ENCODE results near the gene SHC1.

Gene SHC1

GRCh38 chr1:155008015-155008941, 37.7 kb upstream of the SHC1 start:
- no peak for DNase-seq (ENCODE audit: low spot score)

DNA sequence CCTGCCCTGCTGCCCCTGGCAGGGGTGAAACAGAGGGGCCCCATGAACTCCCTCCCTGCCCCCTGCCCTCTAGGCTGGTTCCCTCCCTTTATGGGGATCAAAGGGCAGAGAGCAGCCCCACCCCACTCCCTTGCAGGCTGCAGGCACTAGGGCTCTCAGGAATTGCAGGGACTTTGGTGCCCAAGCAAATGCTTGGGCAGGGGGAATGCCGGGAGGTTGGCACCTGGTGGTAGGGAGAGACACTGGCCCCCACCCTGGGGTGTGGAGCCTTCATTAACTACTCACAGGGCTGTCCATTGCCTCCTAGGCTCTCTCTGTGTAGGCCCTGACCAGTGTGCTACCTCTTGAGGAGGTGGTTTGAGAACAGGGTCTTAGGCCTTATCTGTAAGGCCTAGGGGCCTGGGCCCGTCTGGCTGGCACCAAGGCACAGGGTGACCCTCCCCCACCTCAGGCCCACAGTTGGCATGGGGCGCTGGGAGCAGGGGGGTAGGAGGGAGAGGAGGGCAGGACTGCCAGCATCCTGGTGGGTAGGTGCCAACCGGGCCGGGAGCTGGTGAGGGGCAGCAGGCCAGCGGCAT, 36.8 kb upstream of the SHC1 start:
- DNase-seq (ENCODE audit: low spot score): no peak

DNA sequence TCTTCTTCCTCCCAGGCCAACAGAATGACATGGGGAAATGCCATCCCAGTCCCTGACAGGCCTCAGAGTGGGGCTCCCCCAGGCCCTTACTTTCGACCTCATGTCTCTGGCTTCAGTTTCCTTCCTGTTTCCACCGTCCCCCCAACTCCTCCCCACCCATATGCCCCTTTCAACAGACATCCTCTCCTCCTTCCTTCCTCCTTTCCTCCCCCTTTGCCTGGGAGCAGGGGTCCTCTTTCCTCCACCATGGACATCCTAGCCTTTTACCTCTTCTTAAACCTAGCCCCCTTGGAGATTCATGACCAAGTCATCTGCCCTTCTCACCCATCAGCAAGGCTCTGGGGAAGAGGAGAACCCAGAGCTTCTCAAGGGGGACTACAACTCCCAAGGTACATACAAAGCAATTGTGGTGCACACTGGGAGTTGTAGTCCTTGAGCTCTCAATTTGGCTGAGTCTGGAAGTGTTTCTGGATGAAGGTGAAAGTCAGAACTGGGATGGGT, 36.1 kb upstream of the SHC1 start:
- no peak for DNase-seq (ENCODE audit: low spot score)

GRCh38 chr1:155005076-155006011, 34.8 kb upstream of the SHC1 start:
- no peak for DNase-seq (ENCODE audit: low spot score)

GRCh38 chr1:155004352-155005075, 34.0 kb upstream of the SHC1 start:
- no peak for DNase-seq (ENCODE audit: low spot score)

DNA sequence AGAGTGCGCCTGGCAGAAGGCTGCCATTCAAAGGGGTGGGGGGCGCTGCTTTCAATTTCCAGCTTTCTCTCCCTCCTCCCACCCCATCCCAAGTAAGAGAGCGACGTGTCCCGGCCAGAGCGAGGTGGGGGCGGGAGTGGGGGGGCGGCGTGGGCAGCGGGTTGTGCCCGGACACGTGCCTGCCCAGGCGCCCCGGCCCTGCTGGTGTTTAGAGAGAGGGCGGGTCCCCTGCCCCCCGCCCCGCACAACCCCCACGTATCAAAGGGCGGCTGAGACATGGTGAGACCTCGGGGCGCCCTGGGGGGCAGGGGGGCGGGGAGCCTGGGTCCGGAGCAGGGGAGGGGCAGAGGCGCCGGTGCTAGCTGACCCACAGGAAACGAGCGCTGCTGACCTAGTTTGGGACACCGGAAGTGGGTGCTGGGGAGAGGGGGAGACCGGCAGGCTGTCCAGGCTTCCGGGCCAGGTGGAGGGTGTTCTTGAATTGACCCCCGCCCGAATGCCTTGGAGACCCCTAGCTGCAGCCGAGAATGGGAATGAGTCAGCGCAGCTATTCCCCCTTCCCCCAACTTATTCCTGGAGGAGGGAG, 33.3 kb upstream of the SHC1 start:
- DNase-seq (ENCODE audit: low spot score): peak; percentile 62

- no peak for DNase-seq (ENCODE audit: low spot score)
Measured at GRCh38 chr1:155003227-155003765, 32.7 kb upstream of the SHC1 start.

DNA sequence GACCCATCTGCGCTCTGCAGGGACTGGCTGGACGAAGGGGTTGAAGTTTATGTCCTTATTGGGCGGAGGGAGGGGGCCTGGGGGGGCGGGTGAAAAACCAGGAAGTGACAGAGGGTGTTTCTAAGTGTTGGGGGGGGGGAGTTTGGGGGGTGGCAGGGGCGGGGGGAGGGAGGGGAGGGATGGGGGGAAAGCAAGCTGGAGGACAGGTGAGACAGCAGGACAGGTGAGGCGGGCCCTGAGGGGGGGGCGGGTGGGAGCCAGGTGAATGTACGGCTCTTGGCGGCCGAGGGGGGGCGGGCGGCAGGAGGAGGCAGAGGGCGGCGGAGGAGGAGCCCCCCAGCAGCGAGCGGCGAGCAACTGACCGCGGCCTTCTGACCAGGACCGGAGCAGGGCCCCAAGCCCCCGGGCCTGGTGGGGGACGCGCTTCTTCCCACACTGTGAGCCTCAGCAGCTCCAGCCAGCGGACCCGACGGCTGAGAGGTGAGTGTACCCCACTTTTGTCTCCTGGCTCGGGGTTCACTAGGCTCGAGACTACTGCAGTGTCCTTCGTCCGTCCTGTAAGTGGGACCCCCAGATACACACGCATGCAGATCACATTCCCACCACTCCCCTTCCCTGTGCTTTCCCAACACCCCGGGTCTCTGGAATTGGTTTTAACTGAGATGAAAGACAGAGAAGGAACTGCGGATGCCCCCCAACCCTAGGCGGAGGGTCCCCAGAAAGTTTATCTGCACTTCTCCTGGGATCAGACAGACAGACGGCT, 32.1 kb upstream of the SHC1 start, which contains the start of gene ZBTB7B:
TSS of gene ZBTB7B (plus strand) at position 339 of the 763 bp plus-strand sequence. CDS start 11,859 bp downstream, outside the sequence.
- peak; percentile 76 for DNase-seq (ENCODE audit: low spot score)

- peak; percentile 100 for DNase-seq (ENCODE audit: low spot score)
Measured at GRCh38 chr1:155001675-155002463, 31.3 kb upstream of the SHC1 start.

GRCh38 chr1:155001425-155001674, 30.8 kb upstream of the SHC1 start:
- no peak for DNase-seq (ENCODE audit: low spot score)

- peak; percentile 88 for DNase-seq (ENCODE audit: low spot score)
Measured at GRCh38 chr1:155000726-155001424, 30.3 kb upstream of the SHC1 start.

DNA sequence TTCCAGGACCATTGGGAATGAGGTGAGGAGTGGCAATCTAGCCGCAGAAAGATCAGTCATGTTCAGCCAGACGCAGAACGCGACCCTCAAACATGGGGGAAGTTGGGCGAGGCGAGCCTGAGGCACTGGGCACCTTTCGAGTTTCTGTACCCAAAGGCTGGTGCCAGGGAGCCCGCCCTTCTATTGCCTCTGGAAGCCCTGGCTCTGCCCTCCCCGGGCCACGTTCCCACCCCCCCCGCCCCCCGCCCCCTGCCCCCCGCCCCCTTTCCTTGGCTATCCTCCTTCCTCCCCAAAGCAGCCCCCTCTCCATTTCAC, 29.8 kb upstream of the SHC1 start:
- no peak for DNase-seq (ENCODE audit: low spot score)

- DNase-seq (ENCODE audit: low spot score): no peak
Measured at GRCh38 chr1:154999571-155000410, 29.2 kb upstream of the SHC1 start.

DNA sequence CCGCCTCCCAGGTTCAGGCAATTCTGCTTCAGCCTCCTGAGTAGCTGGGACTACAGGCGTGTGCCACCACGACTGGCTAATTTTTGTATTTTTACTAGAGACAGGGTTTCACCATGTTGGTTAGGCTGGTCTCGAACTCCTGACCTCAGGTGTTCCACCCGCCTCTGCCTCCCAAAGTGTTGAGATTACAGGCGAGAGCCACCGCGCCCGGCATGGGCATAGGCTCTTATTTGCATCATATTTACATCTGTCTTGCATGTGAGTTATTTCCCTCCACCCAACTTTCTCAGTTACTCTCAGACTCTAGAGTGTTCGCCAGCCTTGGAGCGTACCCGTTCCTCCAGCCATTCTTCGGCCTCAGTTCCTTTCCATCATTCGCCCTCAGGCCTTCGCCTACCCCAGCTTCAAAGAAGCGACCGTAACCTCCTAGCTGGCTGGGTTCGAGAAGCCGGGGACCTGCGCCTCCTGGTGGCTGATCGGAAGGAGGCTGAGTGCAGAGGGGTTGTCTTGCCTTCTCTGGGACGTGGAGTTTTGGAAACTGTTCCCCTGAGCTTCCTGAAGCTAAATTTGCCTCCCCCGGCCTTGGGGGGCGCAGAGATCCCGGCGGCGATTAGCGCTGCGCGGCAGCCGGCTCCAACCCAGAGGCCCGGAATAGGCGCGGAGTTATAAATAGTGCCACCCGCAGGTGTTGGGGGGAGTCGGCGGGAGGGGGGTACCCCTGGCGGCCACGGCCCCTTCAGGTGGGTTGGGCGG, 28.4 kb upstream of the SHC1 start:
- DNase-seq (ENCODE audit: low spot score): peak; percentile 77

DNA sequence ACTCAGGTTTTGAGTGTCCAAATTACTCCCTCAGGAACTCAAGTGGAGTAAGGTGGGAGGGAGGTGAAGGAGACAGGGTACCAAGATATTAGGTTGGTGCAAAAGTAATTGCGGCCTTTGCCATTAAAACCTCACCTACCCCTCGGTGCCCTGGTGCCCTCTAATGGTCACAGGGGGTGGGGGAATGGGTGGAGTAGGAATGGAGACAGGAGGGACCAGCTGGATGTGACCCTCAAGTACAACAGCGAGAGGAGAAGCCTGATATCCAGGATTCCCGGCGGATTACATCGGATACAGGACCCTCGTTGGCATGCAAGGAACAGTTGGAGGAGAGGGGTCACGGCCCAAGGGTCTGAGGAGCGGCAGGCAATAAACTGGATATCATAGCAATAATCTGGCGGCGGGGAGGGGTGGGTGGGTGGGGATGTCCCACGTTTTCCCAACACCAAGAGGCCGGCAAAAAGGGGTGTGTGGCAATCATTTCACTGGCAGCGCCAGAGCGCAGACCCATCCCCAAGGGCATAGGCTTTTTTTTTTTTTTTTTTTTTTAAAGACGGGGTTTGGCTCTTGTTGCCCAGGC, 27.7 kb upstream of the SHC1 start:
- DNase-seq (ENCODE audit: low spot score): no peak

DNA sequence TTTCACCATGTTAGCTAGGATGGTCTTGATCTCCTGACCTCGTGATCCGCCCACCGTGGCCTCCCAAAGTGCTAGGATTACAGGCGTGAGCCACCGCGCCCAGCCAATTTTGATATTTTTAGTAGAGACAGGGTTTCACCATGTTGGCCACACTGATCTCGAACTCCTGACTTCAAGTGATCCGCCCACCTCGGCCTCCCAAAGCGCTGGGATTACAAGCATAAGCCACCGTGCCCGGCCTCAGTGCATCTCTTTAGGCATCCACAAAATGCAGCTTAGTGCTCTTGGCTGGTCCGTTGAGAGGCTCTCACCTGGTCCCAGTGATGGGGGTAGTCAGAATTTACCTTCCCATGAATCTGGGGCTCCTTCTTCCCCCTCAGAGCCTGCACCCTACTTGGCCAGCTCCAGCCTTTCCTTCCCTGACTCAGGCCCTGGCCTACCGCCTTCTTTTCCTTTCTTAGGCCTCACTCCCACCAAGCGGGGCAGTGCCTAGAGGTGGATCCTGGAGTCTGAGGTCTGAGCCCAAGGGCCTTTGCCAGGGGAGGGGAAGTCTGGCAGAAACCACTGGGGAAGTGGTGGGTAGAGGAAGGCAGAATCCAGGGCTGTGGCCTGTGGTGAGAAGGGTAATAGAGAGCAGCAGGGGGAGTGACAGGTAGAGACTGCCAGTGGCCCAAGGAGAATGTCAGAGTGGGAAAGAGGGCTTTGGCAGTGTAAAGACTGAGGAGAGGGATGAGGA, 26.6 kb upstream of the SHC1 start:
- DNase-seq (ENCODE audit: low spot score): no peak

Data from AG08396 (cell line).